Measurements from ENCODE around the gene PDCD5.

PDCD5 gene

DNA sequence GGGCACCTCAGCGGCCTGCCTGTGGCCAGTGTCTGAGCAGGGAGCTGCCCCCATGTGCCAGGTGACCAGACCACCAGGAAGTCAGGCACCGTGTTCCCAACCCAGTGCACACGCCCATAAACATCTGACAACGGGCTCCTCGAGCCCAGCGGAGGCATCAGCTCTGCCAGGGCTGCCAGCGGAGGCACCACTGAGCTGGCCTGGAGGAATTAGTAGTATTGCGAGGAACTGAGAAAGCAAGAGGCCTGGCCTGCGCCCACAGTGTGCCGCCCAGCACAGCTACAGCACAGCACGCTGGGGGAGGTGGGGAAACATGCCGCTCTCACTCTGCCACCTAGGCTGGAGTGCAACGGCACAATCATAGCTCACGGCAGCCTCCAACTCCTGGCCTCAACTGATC, 49.3 kb downstream of the PDCD5 start:
- Histone ChIP-seq H3K9me3 (no peaks in the 10 kb centered on the region), H3K4me1 (no peaks in the 10 kb centered on the region), H3K27me3 (ENCODE audit: low read depth) (no peaks in the 10 kb centered on the region), H3K36me3 (replicated peaks) (peaks cover 57% of the 10 kb centered on the region), H3K4me3 (no peak overlapping the region)
- in situ Hi-C loops (cut with MboI; ENCODE audit: low sequenced_read_pairs) = no loop called here
- no peak for DNase-seq (ENCODE audit: low spot score in 2 of 2)

DNA sequence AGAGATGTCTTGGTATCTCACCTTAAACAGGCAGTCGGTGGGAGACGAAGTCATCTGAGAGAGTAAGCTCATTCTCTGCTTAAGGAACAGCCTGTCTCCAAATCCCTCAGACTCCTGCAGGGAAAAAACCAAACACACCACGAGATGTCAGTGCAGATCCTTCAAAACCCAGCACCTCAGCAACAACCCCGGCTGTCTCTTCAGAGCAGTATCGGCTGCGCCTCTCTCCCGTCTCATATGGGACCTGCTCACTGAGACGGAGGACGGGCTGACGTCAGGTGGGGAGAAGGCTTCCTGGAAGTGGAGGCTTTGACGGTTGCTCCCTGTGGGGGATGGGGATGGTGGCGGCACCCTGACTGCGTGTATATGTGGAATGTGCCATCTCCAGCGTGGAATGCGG, 50.4 kb downstream of the PDCD5 start:
- Histone ChIP-seq H3K9me3 (no peaks in the 10 kb centered on the region), H3K4me3 (no peak overlapping the region), H3K4me1 (no peaks in the 10 kb centered on the region), H3K36me3 (replicated peaks) (peaks cover 61% of the 10 kb centered on the region), H3K27me3 (ENCODE audit: low read depth) (no peaks in the 10 kb centered on the region)
- DNase-seq (ENCODE audit: low spot score in 2 of 2) = no peak
- in situ Hi-C loops (cut with MboI; ENCODE audit: low sequenced_read_pairs) = no loop called here

Data from HAP-1 (cell line).